Tibial nerve (tissue), 4 donors: ENCODE data around the gene HS6ST3. TPM values are rescaled to one million over a fixed set of nuclear protein-coding genes. Genes with fewer than 3 reads are reported as not detected.

Experiments used
- DNase-seq, 2 donors: peaks; one replicate each; pipeline ENCODE4 v3.0.0-alpha.2; 2019; ENCODE audit warnings: low spot score in 2 of 2
- H3K27ac ChIP-seq, 4 donors: fragments of 200-600 bp; sonication (generic) in 3 of 4; one replicate each; pipeline ENCODE4 v1.5.1; 2017 to 2019; ENCODE audit warnings: mild to moderate bottlenecking in 1 of 4
- H3K27me3 ChIP-seq, 2 donors: fragments of 200-600 bp; sonication (generic) in 1 of 2; one replicate each; pipeline versions ENCODE4 v1.5.1 to v1.6.0; 2017 to 2019
- H3K36me3 ChIP-seq, 3 donors: fragments of 200-600 bp; sonication (generic); one replicate each; pipeline ENCODE4 v1.5.1; 2018 to 2019
- H3K4me1 ChIP-seq, 4 donors: fragments of 200-600 bp; sonication (generic) in 3 of 4; one replicate each; pipeline ENCODE4 v1.5.1; 2017 to 2019
- H3K4me3 ChIP-seq, 4 donors: fragments of 200-600 bp; sonication (generic) in 3 of 4; one replicate each; pipeline ENCODE4 v1.5.1; 2017 to 2019; ENCODE audit warnings: mild to moderate bottlenecking in 1 of 4, moderate library complexity in 1 of 4
- H3K9me3 ChIP-seq, 4 donors: fragments of 200-600 bp; sonication (generic) in 3 of 4; one replicate each; pipeline ENCODE4 v1.5.1; 2017 to 2019
- CTCF ChIP-seq, 5 experiments: fragments of 200-600 bp in 3 of 5; fragments of 450-650 bp in 2 of 5; sonication (generic) in 3 of 5; IDR thresholded peaks; one replicate each; pipeline ENCODE4 v1.5.1; 2016 to 2019; ENCODE audit warnings: antibody characterized with exemption in 5 of 5, mild to moderate bottlenecking in 3 of 5, moderate library complexity in 2 of 5
- EP300 ChIP-seq, 2 donors: sonication (generic); formaldehyde crosslinking; IDR thresholded peaks; one replicate each; pipeline ENCODE4 v1.6.1; 2017; ENCODE audit warnings: antibody characterized with exemption in 2 of 2, mild to moderate bottlenecking in 1 of 2
- POLR2A ChIP-seq, 2 donors: fragments of 450-650 bp; IDR thresholded peaks; one replicate each; pipeline ENCODE4 v1.6.1; 2017; ENCODE audit warnings: antibody characterized with exemption in 2 of 2, mild to moderate bottlenecking in 2 of 2, moderate library complexity in 2 of 2
- WGBS, 2 donors: methylation state at CpG; one replicate each; pipeline ENCODE4 v1.1.5; 2018; 5-methylcytosine and 5-hydroxymethylcytosine counted together
- total RNA-seq, 4 donors: library from RNA; depleted of rRNA; stranded (reverse); fragments of >200 nt; gene quantifications; one replicate each; pipeline ENCODE4 v1.1.0, GENCODE V29; 2016

The HS6ST3 gene
- total RNA-seq, 4 donors from 2014 or later: 0.21 to 1.1 (median 0.79) TPM

- no peak for TF ChIP-seq CTCF (IDR thresholded peaks at IDR 0.05)
- H3K27me3 ChIP-seq: no peaks in the 10 kb centered on the region
- DNase-seq: no peak
- 33 to 38% methylated on average over 1 of the region's 1 CpG for WGBS, 2 donors
- H3K4me1 ChIP-seq: no peaks in the 10 kb centered on the region
- no peak overlapping the region for H3K27ac ChIP-seq
- H3K4me3 ChIP-seq: no peak overlapping the region
- no peaks in the 10 kb centered on the region for H3K9me3 ChIP-seq
- H3K36me3 ChIP-seq: no peaks in the 10 kb centered on the region
These were observed 225.1 kb downstream of the HS6ST3 start for GRCh38 chr13:96314974-96315373.

- H3K27me3 ChIP-seq: no peaks in the 10 kb centered on the region
- H3K27ac ChIP-seq: no peak overlapping the region
- DNase-seq: no peak
These were observed 248.1 kb downstream of the HS6ST3 start for GRCh38 chr13:96338030-96338429.

GRCh38 chr13:96342286-96342685 is 252.4 kb downstream of the HS6ST3 start:
- Histone ChIP-seq H3K36me3 (no peaks in the 10 kb centered on the region), H3K4me3 (no peak overlapping the region), H3K27ac (no peak overlapping the region), H3K9me3 (no peaks in the 10 kb centered on the region), H3K4me1 (no peaks in the 10 kb centered on the region), H3K27me3 (no peaks in the 10 kb centered on the region)
- 89 to 94% methylated on average over 3 of the region's 3 CpGs for whole genome bisulfite sequencing, 2 donors
- TF ChIP-seq CTCF (IDR thresholded peaks at IDR 0.05) (no peak), POLR2A (IDR thresholded peaks at IDR 0.05) (no peak), EP300 (IDR thresholded peaks at IDR 0.05) (no peak)
- no peak for DNase-seq

More at GRCh38 chr13:96338030-96338429, 248.1 kb downstream of the HS6ST3 start:
- Histone ChIP-seq H3K9me3 (no peaks in the 10 kb centered on the region), H3K36me3 (no peaks in the 10 kb centered on the region), H3K4me3 (no peak overlapping the region), H3K4me1 (no peaks in the 10 kb centered on the region)
- 80 to 82% methylated on average over 4 of the region's 4 CpGs for WGBS, 2 donors
- TF ChIP-seq POLR2A (IDR thresholded peaks at IDR 0.05) (no peak), CTCF (IDR thresholded peaks at IDR 0.05) (no peak), EP300 (IDR thresholded peaks at IDR 0.05) (no peak)

GRCh38 chr13:96342852-96343465 is 253.1 kb downstream of the HS6ST3 start:
- DNase-seq: no peak
- no peaks in the 10 kb centered on the region for H3K27me3 ChIP-seq
- 81 to 88% methylated on average over 4 of the region's 4 CpGs for WGBS, 2 donors
- no peaks in the 10 kb centered on the region for H3K4me1 ChIP-seq
- H3K4me3 ChIP-seq: no peak overlapping the region
- no peaks in the 10 kb centered on the region for H3K9me3 ChIP-seq
- no peak overlapping the region for H3K27ac ChIP-seq
- H3K36me3 ChIP-seq: no peaks in the 10 kb centered on the region
- TF ChIP-seq CTCF (IDR thresholded peaks at IDR 0.05) (no peak), EP300 (IDR thresholded peaks at IDR 0.05) (no peak), POLR2A (IDR thresholded peaks at IDR 0.05) (no peak)

GRCh38 chr13:96346921-96347320 is 257.0 kb downstream of the HS6ST3 start:
- Histone ChIP-seq H3K27ac (no peak overlapping the region), H3K9me3 (no peaks in the 10 kb centered on the region), H3K4me1 (no peaks in the 10 kb centered on the region), H3K27me3 (no peaks in the 10 kb centered on the region), H3K4me3 (no peak overlapping the region), H3K36me3 (no peaks in the 10 kb centered on the region)
- DNase-seq: no peak
- 95 to 98% methylated on average over 4 of the region's 4 CpGs for WGBS, 2 donors
- TF ChIP-seq CTCF (IDR thresholded peaks at IDR 0.05) (no peak), EP300 (IDR thresholded peaks at IDR 0.05) (no peak), POLR2A (IDR thresholded peaks at IDR 0.05) (no peak)
